ENCODE data around the gene TXNIP. TPM values are rescaled to one million over a fixed set of nuclear protein-coding genes. Genes with fewer than 3 reads are reported as not detected.

The TXNIP gene
- total RNA-seq, 4 donors from 2014 or later = 94.9 to 942 (median 328) TPM

- WGBS, 2 donors = 17 to 26% methylated on average over 2 of the region's 2 CpGs
- no peak for DNase-seq
- Histone ChIP-seq H3K27ac (peak overlapping the region; percentile 82 to 98 (median 96)), H3K36me3 (no peaks in the 10 kb centered on the region), H3K4me3 (peak overlapping the region in 3 of 4 donors; percentile 21 to 39 (median 25)), H3K9me3 (no peaks in the 10 kb centered on the region), H3K27me3 (no peaks in the 10 kb centered on the region), H3K4me1 (peaks cover 46 to 86% (median 65%) of the 10 kb centered on the region in 3 donors)
- TF ChIP-seq, protein P1, sequence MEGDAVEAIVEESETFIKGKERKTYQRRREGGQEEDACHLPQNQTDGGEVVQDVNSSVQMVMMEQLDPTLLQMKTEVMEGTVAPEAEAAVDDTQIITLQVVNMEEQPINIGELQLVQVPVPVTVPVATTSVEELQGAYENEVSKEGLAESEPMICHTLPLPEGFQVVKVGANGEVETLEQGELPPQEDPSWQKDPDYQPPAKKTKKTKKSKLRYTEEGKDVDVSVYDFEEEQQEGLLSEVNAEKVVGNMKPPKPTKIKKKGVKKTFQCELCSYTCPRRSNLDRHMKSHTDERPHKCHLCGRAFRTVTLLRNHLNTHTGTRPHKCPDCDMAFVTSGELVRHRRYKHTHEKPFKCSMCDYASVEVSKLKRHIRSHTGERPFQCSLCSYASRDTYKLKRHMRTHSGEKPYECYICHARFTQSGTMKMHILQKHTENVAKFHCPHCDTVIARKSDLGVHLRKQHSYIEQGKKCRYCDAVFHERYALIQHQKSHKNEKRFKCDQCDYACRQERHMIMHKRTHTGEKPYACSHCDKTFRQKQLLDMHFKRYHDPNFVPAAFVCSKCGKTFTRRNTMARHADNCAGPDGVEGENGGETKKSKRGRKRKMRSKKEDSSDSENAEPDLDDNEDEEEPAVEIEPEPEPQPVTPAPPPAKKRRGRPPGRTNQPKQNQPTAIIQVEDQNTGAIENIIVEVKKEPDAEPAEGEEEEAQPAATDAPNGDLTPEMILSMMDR (IDR thresholded peaks at IDR 0.05) = no peak
- no peak for TF ChIP-seq POLR2A (IDR thresholded peaks at IDR 0.05)
- intact Hi-C loops (cut with DNase I) = no loop called here
Measured at GRCh38 chr1:145985129-145985501, 11.3 kb downstream of the TXNIP start.

DNA sequence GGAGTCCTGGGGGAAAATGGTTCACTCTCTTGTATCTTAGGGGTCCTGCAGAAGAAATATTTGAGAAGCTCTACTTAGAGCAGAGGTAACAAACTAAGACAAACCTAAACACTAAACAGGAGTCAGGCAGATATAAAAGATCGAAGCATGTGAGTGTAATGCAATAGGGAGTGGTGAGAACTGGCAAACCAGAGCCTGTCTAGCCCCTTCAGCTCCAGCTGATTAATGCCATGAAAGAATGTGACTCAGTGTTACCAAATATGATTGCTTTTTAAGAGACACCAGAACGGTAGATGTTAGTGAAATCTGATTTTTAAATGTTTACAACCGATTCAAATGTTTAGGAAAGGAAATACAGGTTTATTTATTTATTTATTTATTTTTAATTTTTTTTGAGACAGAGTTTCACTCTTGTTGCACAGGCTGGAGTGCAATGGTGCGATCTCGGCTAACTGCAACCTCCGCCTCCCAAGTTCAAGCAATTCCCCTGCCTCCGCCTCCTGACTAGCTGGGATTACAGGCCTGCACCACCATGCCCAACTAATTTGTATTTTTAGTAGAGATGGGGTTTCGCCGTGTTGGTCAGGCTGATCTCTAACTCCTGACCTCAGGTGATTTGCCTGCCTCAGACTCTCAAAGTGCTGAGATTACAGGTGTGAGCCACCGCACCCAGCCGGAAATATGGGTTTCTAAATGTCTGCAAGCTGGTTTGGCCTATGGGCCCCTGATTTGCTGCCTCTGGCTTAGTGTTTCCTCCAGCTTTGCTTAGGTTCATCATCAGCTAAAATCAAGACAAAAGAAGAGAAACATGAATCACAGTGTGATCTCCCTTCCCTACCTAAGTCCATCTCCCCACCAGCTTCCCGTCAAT is 12.2 kb downstream of the TXNIP start:
- Histone ChIP-seq H3K27me3 (no peaks in the 10 kb centered on the region), H3K4me1 (peaks cover 52 to 93% (median 70%) of the 10 kb centered on the region in 3 donors), H3K27ac (peak overlapping the region; percentile 82 to 98 (median 96)), H3K9me3 (no peaks in the 10 kb centered on the region), H3K4me3 (no peak overlapping the region), H3K36me3 (no peaks in the 10 kb centered on the region)
- no peak for DNase-seq
- 77 to 85% methylated on average over 11 to 12 of the region's 12 CpGs for WGBS, 2 donors
- intact Hi-C loops (cut with DNase I) = no loop called here
- TF ChIP-seq POLR2A (IDR thresholded peaks at IDR 0.05) = peak in 1 of 4 donors; percentile 28
- TF ChIP-seq, protein P1 (IDR thresholded peaks at IDR 0.05) = no peak

- peak overlapping the region; percentile 82 to 98 (median 96) for H3K27ac ChIP-seq
- DNase-seq = no peak
- 60 to 86% methylated on average over 1 of the region's 1 CpG for WGBS, 2 donors
- intact Hi-C loops (cut with DNase I) = no loop called here
- peaks cover 59 to 93% (median 76%) of the 10 kb centered on the region in 3 donors for H3K4me1 ChIP-seq
- no peaks in the 10 kb centered on the region for H3K9me3 ChIP-seq
- H3K27me3 ChIP-seq = no peaks in the 10 kb centered on the region
- no peak overlapping the region for H3K4me3 ChIP-seq
- TF ChIP-seq, protein P1 (IDR thresholded peaks at IDR 0.05) = no peak
- TF ChIP-seq POLR2A (IDR thresholded peaks at IDR 0.05) = no peak
- H3K36me3 ChIP-seq = no peaks in the 10 kb centered on the region
Measured at GRCh38 chr1:145983206-145983675, 13.1 kb downstream of the TXNIP start.

- intact Hi-C loops (cut with DNase I) = no loop called here
- Histone ChIP-seq H3K4me1 (peaks cover 65 to 97% (median 85%) of the 10 kb centered on the region in 3 donors), H3K36me3 (no peaks in the 10 kb centered on the region), H3K4me3 (no peak overlapping the region), H3K9me3 (no peaks in the 10 kb centered on the region), H3K27me3 (no peaks in the 10 kb centered on the region), H3K27ac (peak overlapping the region; percentile 82 to 98 (median 96))
- no peak for TF ChIP-seq POLR2A (IDR thresholded peaks at IDR 0.05)
- TF ChIP-seq, protein P1 (IDR thresholded peaks at IDR 0.05) = no peak
- 48 to 55% methylated on average over 6 of the region's 6 CpGs for WGBS, 2 donors
- DNase-seq = no peak
Measured at GRCh38 chr1:145982010-145982723, 14.2 kb downstream of the TXNIP start.

Data from esophagus squamous epithelium (tissue), 5 donors.